Activated CD4-positive, alpha-beta T cell treated with anti-CD3 and anti-CD28 coated beads, Interleukin-2, amount 50 U/mL, for 1 hour (primary cell): ENCODE data around the gene RGCC.
A peak's percentile ranks its signal among the peaks of the same experiment; 100 is the strongest.
"Not testable (repeated sequence)": the region's sequence is repeated elsewhere in the genome, so short reads cannot be mapped to it uniquely, and the experiment has no call there.

Experiments used
- DNase-seq: peaks from one replicate; pipeline ENCODE4 v3.0.0-alpha.2; 2020

RGCC gene

DNA sequence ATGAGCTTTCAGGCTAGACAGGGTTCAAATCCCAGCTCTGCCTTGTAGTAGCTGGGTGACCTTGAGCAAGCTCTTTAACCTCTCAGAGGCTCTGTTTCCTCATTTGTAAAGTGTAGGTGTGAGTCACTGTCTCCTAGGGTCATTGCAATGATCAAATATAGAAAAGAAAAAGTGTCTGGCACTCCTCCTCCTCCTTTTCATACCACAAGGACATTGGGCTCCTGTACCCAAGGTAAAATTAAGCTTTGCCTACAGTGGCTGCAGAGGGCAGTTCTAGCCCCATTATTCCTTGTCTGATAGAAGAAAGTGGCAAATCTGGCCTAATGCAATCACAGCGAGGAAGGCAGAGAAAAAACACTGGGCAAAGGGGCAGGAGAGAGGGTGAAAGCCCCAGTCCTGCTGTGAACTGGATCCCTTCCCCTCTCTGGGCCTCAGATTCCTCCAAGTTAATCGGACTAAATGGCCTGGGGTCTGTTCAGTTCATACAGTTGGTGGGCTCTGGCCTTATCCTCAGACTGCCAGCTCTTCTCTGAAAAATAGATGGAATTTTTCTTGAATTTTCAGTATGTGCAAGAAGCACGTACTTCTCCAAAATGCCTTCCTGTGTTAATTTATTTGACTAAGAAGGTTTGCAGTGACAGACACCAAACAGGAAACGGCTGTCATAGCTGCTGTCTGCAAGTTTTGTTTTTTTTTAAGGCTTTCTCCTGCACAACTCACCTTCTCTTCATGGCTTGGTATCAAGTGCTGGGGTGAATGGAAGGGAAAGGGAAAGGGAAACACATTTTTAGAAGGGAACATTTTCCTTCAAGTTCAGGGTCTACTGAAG, 35.3 kb downstream of the RGCC start:
- no peak for DNase-seq

- DNase-seq: no peak
Observed at GRCh38 chr13:41494202-41494601, 36.9 kb downstream of the RGCC start.

DNA sequence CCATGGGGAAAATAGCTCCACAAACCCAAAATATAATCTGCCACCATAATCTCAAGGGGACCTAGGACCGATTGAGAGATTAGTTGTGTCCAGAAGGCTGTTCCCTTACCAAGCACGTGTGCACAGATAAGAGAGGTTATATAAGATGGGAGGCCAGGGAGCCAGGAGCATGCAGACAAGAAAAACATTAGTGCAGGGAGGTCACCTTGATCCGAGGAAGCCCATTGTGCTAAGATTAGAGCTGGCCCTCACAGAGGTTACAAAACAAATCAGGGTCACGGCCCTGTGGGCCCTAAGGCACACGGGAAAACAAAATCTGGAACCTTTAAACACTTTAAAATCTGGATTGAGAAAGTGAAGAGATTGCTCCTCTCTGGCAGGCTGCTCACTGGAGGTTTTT, 37.7 kb downstream of the RGCC start:
- no peak for DNase-seq

DNA sequence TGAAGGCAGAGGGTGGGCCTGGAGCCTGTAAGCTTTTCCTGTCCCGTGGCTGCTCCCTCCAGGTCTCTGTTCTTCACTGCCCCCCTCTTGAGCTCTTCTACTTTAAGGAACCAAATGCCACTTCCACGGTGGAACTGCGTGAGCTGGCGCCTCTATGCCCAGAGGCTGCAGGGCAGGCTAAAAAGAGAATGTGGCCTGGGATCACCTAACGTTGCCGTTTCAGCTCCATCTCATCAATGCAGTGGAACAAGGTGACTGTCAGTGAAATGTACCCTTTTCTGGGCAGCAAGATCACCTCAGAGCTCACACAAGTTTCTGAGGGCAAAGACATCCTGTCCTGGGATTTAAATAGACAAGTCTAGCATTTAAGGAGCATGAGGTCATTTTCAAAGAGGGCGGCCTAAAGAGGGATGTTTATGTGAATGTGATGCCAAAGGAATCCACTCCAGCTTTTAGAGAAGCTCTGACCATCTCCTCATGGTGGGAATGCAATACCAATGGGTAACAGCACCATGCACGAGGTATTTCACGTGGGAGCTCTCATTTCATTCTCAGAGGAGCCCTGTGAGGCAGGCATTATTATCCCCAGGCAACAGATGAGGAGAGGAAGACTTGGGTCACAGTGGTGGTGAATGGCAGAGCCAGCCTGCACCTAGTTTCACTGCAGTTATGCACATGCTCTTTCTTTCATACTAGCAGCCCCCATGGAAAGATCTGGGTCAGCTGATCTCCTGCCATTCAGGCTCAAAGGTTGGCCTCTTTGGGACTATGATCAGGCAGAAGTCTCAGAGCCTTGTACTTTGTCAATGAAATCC, 39.3 kb downstream of the RGCC start:
- DNase-seq: no peak

DNA sequence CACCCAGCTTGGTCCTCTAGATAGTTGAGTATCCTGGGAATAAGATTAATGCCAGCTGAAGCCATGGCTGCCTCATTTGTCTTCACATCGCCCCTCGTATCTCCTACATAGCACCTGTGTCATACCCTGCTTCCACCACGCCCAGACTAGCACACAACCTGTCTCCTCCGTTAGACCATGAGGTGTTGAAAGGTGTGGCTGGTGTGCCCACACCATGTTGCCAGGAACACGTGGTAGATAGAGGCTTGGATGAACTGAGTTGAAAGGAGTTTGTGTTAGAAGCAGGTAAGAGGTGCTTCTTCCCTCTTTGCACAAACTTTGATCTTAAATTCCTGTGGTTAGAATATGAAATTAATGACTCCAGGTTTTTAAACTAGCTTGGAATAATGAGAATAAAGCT, 40.1 kb downstream of the RGCC start:
- DNase-seq: no peak

DNA sequence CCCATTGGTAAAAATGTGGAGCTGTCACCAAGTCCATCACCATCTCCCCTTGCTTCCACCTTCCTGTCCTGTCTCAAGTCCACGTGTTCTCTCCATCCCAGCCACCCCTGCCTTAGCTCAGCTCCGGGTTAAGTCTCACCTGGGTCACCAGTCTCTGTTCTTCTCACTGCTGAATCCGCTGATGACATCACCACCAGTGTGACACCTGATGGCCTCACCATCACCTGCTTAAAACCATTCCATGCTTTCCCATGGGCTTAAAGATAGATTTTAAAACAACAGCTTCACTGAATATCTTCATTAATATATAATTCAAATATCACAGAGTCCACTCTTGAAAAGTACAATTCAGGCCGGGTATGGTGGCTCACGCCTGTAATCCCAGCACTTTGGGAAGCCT, 42.1 kb downstream of the RGCC start:
- DNase-seq: no peak

DNA sequence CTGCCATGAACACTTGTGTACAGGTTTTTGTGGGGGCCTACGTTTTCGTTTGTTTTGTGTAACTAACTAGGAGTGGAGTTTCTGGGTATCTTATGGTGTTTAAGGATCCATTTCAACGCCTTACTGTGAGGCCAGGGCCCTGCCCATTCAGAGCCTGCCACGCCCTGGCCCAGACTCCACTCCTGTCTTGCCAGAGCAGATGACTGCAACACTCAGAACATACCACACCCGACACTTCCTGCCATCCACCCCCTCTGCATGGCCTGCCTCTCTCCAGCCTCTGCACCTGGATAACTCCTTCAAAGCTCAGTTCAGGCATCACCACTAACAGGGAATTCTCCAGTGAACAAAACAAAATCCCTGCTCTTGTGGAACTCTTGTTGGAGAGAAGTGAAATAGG, 43.2 kb downstream of the RGCC start:
- peak; percentile 42 for DNase-seq

DNA sequence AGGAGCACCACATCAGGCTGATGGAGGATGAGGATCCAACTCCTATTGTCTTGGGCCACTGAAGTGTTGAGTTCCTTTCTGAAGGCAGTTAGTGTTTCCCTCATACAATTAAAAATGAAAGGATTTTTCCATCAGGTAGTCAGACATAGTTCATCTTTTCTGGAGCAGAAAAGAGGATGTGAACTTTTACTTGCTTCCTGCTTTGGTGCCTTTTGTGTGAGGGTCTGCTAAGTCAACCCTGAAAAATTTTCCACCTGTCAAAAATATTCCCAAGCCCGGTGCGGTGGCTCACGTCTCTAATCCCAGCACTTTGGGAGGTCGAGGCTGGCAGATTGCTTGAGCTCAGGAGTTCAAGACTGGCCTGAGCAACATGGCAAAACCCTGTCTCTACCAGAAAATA, 43.9 kb downstream of the RGCC start:
- no peak for DNase-seq

DNA sequence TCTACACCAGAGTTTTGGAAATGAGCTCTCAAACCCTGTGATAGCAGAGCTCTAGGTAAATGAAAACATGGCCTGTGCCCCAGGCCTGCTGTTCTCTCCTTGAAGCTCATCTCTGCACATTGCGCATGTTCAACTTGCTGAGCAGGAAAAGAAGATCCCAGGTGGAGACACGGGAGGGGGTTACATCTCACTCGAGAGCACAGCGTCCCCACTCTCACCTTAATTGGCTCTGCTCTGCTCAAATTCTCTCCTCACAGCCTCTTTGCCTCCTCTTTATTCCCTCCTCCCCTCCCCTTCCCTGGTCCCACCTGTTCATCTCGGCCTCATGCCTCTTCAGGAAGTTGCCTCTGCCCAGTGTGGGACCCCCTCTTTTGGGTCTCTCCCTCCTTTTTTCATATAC, 44.7 kb downstream of the RGCC start:
- no peak for DNase-seq

GRCh38 chr13:41502673-41503072, 45.3 kb downstream of the RGCC start:
- peak; percentile 25 for DNase-seq

DNA sequence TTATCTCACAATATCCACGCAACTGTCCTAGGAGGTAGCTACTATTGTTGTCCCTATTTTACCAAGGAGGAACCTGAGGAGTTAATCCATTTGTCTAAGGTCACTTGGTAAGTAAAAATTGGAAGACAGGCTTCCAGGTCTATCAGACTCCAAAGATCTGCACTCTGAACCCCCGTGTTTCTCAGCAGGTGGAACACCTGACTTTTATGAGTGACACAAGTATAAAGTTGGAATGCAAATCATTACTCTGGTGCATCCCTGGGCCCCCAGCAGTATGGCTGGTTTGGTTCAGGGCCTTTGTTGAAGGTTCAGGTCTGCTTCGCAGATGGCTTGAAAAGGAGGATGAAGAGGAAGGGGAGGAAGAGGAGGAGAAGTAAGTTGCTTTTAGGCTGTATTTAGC, 46.0 kb downstream of the RGCC start:
- DNase-seq: no peak

DNA sequence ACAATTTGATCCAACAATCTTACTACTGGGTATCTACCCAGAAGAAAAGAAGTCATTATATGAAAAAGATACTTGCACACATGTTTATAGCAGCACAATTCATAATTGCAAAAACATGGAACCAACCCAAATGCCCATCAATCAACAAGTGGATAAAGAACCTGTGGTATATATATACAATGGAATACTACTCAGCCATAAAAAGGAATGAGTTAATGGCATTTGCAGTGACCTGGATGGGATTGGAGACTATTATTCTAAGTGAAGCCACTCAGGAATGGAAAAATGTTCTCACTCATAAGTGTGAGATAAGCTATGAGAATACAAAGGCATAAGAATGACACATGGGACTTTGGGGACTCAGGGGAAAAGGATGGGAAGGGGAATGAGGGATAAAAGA, 47.3 kb downstream of the RGCC start:
- DNase-seq: not testable (repeated sequence)

DNA sequence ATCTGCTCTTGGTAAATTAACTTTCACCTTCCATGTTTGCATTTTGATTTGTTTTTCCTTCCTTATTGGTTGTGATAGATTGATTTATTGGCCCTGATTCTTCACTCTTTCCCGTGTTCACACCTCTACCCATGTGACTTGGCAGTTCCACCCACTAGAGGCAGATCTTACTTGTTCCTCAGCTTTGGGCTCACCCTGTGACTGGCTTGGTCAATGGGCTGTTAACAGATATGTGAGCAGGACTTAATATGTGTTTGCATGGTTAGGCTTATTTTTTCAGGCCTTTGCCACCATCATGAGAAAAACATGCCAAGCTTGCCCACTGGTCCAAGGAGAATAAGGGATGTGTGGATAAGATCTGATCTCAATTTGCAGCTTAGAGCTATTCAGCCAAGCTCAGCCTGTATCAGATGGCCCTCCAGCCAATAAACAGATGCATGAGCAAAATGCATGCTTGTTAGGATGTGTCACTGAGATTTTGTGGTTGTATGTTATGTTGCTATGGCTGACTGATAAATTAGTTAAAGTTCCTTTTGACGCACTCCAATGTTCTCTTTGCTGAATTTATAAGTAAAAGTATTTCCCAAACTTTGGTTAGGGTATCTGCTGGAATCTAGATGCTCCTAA, 48.0 kb downstream of the RGCC start:
- no peak for DNase-seq

- DNase-seq: no peak
Observed at GRCh38 chr13:41506312-41506711, 49.0 kb downstream of the RGCC start.

- no peak for DNase-seq
Observed at GRCh38 chr13:41509971-41510370, 52.6 kb downstream of the RGCC start.

DNA sequence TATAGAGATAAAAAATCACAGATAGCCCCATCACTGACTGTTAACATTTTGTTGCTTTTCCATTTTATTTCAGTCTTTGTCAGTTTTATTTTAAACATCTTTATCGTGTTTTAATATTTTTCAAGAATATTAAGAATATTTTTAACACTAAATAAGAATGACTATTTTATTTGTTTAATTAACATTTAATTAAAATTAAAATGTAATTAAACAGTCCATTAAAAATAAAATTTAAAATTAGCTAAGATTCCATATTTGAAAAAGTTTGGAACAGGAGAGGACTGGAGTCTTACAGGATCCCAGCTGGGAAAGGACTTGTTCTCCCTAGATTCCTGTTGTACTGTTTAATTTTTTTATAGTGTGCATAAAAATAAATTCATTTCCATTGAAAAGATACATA, 54.5 kb downstream of the RGCC start:
- no peak for DNase-seq

- DNase-seq: no peak
Observed at GRCh38 chr13:41512441-41512840, 55.1 kb downstream of the RGCC start.

DNA sequence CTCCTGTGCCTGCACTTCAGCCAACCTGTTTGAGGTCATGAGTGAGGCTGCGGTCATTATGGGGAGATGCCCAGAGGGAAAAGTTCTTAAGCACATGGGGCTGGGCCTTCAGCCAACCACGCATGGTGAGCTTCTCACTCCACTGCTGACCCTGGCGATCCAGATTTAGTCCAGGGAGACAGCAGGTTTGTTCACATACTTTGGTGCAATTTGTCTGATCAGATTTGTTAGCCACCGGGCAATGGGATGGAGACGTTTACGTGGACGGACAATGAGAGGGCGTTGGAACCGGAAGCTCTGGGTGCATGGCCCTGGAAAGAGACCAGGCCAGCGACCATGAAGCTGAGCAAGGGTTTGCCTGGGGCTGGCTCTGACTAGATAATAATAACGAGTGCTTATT, 56.2 kb downstream of the RGCC start:
- DNase-seq: no peak

DNA sequence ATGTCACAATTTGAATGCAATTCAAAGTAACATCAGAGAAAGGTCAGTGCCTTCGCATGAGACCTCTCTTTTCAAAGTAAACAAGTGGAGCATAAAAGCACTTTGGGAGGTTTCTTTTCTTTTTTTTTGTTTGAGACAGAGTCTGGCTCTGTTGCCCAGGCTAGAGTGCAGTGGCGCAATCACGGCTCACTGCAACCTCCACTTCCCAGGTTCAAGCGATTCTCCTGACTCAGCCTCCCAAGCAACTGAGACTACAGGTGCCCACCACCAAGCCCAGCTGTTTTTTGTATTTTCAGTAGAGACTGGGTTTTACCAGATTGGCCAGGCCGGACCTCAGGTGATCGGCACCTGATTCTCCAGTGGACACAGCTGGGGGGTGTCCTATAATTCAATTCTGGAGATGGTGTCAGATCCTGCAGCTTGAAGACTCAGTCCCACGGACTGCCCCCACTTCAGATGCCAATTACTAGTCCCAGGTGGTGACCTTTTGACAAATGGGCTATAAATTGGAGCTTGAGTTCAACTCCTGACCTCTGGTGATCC, 57.6 kb downstream of the RGCC start:
- no peak for DNase-seq

DNA sequence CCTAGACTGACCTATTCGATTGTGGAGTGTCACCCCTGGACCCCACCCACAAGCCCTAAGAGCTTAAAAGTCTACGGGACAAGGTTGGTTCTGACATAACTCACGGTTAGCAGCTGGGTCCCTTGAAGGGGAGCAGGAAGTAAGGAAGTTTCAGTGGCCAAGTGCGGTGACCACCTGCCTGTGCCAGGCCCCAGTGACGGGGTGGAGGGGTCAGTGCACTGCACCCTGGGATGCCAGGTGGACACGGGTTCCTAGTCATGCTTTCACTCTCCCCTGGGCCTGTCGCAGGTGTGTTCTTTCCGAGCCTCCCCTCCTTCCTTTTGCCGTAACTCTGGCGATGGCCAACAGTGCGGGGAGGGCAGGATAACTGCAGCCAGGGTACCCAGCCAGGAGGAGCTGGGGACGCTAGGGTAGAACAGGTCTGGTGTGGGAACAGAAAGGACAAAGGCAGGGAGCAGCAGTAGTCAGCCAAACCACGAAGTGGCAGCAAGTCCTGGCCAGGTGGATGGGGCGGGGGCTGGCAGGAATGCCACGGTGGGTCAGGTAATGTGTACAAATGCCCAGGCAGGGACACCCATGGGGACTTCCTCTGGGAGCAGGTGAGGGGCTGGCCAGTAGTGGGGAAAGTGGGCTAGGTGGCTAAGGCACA, 58.3 kb downstream of the RGCC start:
- no peak for DNase-seq

GRCh38 chr13:41516166-41516565, 58.8 kb downstream of the RGCC start:
- no peak for DNase-seq

GRCh38 chr13:41516760-41517159, 59.4 kb downstream of the RGCC start:
- no peak for DNase-seq

GRCh38 chr13:41520016-41520659, 62.8 kb downstream of the RGCC start:
- no peak for DNase-seq
